Endothelial cell of umbilical vein (primary cell): Measurements from ENCODE around the gene ROBO4.

ENCODE experiments used
- EZH2 ChIP-seq: IDR thresholded peaks from 2 replicates; pipeline ENCODE4 v1.6.1; 2012; ENCODE audit warnings: borderline replicate concordance, low read depth, mild to moderate bottlenecking, moderate library complexity, low read length, inconsistent platforms; ENCODE audit not compliant: severe bottlenecking
- FOS ChIP-seq: IDR thresholded peaks from 2 replicates; pipeline ENCODE4 v1.6.1; 2011; ENCODE audit warnings: mild to moderate bottlenecking, low read length, moderate library complexity, borderline replicate concordance; ENCODE audit not compliant: insufficient read depth
- GATA2 ChIP-seq: IDR thresholded peaks from 2 replicates; pipeline ENCODE4 v1.7.0; 2011; ENCODE audit warnings: low read depth, mild to moderate bottlenecking, moderate library complexity, mixed read lengths, low read length; ENCODE audit not compliant: insufficient read length, insufficient read depth
- MYC ChIP-seq: IDR thresholded peaks from one replicate; pipeline ENCODE4 v1.6.1; 2011; ENCODE audit warnings: mild to moderate bottlenecking, low read depth, low read length
- POLR2A ChIP-seq: IDR thresholded peaks from 2 replicates; pipeline ENCODE4 v1.6.1; 2012; ENCODE audit warnings: low read depth, mild to moderate bottlenecking, control low read depth, low read length
- POLR2AphosphoS5 ChIP-seq: IDR thresholded peaks from 2 replicates; pipeline ENCODE4 v1.6.1; 2012; ENCODE audit warnings: low read depth, mild to moderate bottlenecking, control low read depth, low read length, moderate library complexity; ENCODE audit not compliant: insufficient read depth
- TF ChIP-seq, protein P1 (sequence below), 2 donors: IDR thresholded peaks; 1 replicate in 1 of 2; 2 replicates in 1 of 2; pipeline ENCODE4 v1.5.1; 2011; ENCODE audit warnings: low read length in 2 of 2, mild to moderate bottlenecking in 2 of 2, moderate library complexity in 2 of 2, control low read depth in 1 of 2, inconsistent platforms in 1 of 2, low read depth in 1 of 2; ENCODE audit not compliant: insufficient read depth in 1 of 2; ENCODE audit errors: extremely low read depth in 1 of 2
- TF ChIP-seq, protein P2 (sequence below): IDR thresholded peaks from 2 replicates; pipeline ENCODE4 v1.6.1; 2011; ENCODE audit not compliant: insufficient read depth, insufficient read length

DNA sequence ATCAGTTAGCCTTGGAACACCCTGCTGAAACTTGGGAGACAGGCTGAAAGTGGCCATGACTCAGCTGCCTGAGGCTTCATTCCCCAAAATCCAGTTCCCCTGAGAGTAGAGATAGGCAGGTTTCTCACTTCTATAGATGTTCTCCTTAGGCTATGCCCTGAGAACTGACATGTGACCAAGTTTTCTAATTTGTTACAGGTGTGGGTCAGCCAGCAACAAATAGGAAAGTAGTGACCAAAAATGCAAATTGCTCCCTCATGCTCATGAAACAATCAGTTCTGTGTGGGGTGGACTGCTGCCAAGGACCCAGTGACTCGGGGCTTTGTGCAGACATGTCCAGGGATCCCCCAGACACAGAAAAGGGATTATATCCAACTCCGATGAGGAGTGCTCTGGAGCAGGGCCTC, 49.1 kb upstream of the ROBO4 start:
- TF ChIP-seq, protein P1, sequence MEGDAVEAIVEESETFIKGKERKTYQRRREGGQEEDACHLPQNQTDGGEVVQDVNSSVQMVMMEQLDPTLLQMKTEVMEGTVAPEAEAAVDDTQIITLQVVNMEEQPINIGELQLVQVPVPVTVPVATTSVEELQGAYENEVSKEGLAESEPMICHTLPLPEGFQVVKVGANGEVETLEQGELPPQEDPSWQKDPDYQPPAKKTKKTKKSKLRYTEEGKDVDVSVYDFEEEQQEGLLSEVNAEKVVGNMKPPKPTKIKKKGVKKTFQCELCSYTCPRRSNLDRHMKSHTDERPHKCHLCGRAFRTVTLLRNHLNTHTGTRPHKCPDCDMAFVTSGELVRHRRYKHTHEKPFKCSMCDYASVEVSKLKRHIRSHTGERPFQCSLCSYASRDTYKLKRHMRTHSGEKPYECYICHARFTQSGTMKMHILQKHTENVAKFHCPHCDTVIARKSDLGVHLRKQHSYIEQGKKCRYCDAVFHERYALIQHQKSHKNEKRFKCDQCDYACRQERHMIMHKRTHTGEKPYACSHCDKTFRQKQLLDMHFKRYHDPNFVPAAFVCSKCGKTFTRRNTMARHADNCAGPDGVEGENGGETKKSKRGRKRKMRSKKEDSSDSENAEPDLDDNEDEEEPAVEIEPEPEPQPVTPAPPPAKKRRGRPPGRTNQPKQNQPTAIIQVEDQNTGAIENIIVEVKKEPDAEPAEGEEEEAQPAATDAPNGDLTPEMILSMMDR (IDR thresholded peaks at IDR 0.05; ENCODE audit: extremely low read depth in 1 of 2, insufficient read depth in 1 of 2, low read depth in 1 of 2, low read length in 2 of 2) = no peak
- TF ChIP-seq, protein P2, sequence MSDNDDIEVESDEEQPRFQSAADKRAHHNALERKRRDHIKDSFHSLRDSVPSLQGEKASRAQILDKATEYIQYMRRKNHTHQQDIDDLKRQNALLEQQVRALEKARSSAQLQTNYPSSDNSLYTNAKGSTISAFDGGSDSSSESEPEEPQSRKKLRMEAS = no peak
- TF ChIP-seq POLR2AphosphoS5 (no peak), EZH2 (no peak), FOS (no peak), GATA2 (no peak), POLR2A (no peak), MYC (no peak)
